Activated naive CD8-positive, alpha-beta T cell treated with anti-CD3 and anti-CD28 coated beads, Interleukin-2, amount 10 ng/mL, durations not matched to agents 7 days and 5 days (primary cell): ENCODE measurements around the gene GPSM1. TPM values are rescaled to one million over a fixed set of nuclear protein-coding genes. Genes with fewer than 3 reads are reported as not detected.

Source experiments
- ATAC-seq: fragments of 150-1000 bp; cut with Tn5 transposase; one replicate; pipeline ENCODE4 v1.10.0; 2021; ENCODE audit warnings: low read depth, moderate library complexity
- POLR2A ChIA-PET: fragments of 350-600 bp; sonication (Branson Sonifier 250); formaldehyde crosslinking; loops from one replicate; lab custom pipeline; 2021; ENCODE audit warnings: antibody characterized with exemption; lab: Charles Lee
- DNase-seq: peaks from one replicate; pipeline ENCODE4 v3.0.0; 2021
- H3K27ac Mint-ChIP-seq: one replicate; pipeline ENCODE4 v1.8.0; 2022; ENCODE audit warnings: mild to moderate bottlenecking, mixed read lengths
- H3K27me3 Mint-ChIP-seq: one replicate; pipeline ENCODE4 v1.8.0; 2022; ENCODE audit warnings: mild to moderate bottlenecking, moderate library complexity, mixed read lengths
- H3K36me3 Mint-ChIP-seq: one replicate; pipeline ENCODE4 v1.8.0; 2021; ENCODE audit warnings: mild to moderate bottlenecking, mixed read lengths
- H3K4me1 Mint-ChIP-seq: one replicate; pipeline ENCODE4 v1.8.0; 2021; ENCODE audit warnings: mixed read lengths
- H3K4me3 Mint-ChIP-seq: one replicate; pipeline ENCODE4 v1.8.0; 2022; ENCODE audit warnings: mild to moderate bottlenecking, moderate library complexity, mixed read lengths
- H3K9me3 Mint-ChIP-seq: one replicate; pipeline ENCODE4 v1.8.0; 2021; ENCODE audit warnings: mixed read lengths
- total RNA-seq, 2 experiments: library from RNA; stranded (reverse); gene quantifications; one replicate each; pipeline ENCODE4 v1.2.3, GENCODE V29; 2021

Gene GPSM1
- total RNA-seq, 2 experiments from 2014 or later, result 5.0 to 6.0 TPM

DNA sequence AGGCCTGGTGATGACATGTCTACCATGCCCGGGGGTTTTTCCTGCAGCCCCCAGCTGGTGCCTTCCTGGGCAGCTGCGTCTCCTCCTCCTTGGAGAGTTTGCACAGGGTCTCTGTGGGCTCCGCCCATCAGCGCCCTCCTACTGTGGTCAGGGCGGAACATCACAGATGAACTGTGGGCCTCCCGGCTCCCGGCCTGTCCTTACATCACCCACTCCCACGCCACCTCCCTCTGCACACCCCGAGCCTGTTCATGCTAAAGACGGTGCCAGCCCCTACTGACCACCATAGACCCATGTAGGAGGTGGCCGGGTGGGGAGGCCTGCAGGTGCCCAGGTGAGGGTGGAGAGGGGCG is 12.6 kb downstream of the GPSM1 start:
- H3K27ac Mint-ChIP-seq, result no peak overlapping the region
- DNase-seq, result no peak
- no peak overlapping the region for H3K4me3 Mint-ChIP-seq
- H3K4me1 Mint-ChIP-seq, result no peaks in the 10 kb centered on the region
- H3K9me3 Mint-ChIP-seq, result no peaks in the 10 kb centered on the region
- POLR2A ChIA-PET, result no interaction called here
- H3K27me3 Mint-ChIP-seq, result no peaks in the 10 kb centered on the region
- no peaks in the 10 kb centered on the region for H3K36me3 Mint-ChIP-seq
- no peak for ATAC-seq

DNA sequence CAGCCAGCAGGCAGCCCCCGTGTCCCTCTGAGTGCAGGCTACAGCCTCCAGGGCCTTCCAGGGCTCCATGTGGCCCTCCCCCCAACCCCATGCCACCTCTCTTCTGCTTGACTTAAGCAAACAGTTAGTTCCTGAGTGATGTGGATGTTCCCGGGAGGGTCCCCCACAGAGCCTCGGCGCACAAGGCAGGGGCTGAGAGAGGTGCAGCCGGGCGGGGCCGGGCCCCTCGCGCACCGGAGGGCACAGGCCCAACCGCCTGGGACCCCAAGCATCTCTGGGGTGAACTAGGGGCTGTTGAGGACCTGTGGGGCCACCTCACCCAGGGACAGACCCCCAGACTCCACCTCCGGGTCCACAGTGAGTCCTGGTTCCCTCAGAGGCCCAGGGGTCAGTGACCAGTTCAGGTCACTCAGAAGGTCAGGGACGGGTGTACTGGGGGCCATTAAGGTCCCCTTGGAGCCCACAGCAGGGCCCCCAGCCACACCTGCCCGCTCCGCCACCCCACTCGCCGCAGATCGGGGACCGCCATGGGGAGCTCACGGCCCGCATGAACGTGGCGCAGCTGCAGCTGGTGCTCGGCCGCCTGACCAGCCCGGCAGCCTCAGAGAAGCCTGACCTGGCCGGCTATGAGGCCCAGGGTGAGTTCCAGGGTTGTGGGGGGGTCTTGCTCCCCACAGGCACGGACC is 13.2 kb downstream of the GPSM1 start:
- H3K27ac Mint-ChIP-seq, result no peak overlapping the region
- no peaks in the 10 kb centered on the region for H3K27me3 Mint-ChIP-seq
- POLR2A ChIA-PET, result no interaction called here
- ATAC-seq (no peak), DNase-seq (no peak)
- no peaks in the 10 kb centered on the region for H3K36me3 Mint-ChIP-seq
- H3K4me1 Mint-ChIP-seq, result no peaks in the 10 kb centered on the region
- H3K4me3 Mint-ChIP-seq, result no peak overlapping the region
- no peaks in the 10 kb centered on the region for H3K9me3 Mint-ChIP-seq

DNA sequence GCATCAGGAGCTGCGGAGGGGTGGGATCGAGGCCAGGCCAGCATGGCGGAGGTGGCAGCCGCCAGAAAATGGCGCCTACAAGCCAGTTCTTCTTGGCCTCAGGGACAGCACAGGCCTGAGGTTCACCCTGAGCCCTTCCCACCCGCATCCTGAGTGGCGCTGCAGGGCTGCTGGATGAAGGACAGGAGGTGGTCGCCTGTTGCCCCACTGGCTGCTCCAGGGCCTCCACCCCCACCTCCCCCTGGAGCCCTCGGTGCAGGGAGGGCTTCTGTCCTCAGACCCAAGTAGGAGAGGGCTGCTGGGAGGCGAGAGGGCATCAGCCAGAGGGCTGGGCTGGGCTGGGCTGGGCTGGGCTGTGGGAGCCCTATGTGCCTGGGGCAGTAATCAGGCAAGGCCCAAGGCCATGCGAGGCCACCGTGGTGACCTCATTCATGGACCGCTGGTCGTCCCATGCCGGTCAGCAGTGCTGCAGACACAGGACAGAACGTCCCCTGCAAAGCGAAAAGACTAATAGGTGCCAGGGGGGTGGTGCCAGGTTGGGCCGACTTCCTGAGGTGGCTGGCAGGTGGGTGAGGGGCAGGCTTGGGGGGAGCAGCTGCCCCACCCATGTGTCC is 13.8 kb downstream of the GPSM1 start:
- Mint-ChIP-seq H3K4me1 (no peaks in the 10 kb centered on the region), H3K27ac (no peak overlapping the region), H3K36me3 (no peaks in the 10 kb centered on the region), H3K27me3 (no peaks in the 10 kb centered on the region), H3K4me3 (no peak overlapping the region), H3K9me3 (no peaks in the 10 kb centered on the region)
- DNase-seq, result no peak
- ATAC-seq, result no peak
- POLR2A ChIA-PET, result no interaction called here

DNA sequence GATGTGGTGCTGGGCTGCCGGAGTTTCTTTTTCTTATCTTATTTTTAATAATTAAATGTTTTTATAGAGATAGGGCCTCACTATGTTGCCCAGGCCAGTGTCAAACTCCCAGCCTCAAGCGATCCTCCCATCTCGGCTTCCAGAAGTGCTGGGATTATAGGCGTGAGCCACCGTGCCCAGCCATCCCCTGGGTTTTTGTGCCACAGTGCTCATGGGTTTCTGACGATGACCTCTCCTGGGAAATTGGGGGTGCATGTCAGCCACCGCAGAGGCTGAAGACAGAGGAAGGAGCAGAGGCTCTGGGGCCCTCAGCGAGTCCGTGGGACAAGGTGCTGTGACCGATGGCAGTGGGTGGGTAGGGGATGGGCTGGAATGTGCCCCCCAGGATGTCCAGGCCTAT is 14.4 kb downstream of the GPSM1 start:
- ATAC-seq, result no peak
- no peak overlapping the region for H3K4me3 Mint-ChIP-seq

GRCh38 chr9:136342181-136343120 is 15.1 kb downstream of the GPSM1 start:
- Mint-ChIP-seq H3K4me1 (no peaks in the 10 kb centered on the region), H3K36me3 (no peaks in the 10 kb centered on the region), H3K27me3 (no peaks in the 10 kb centered on the region), H3K4me3 (no peak overlapping the region), H3K9me3 (no peaks in the 10 kb centered on the region), H3K27ac (no peak overlapping the region)
- POLR2A ChIA-PET, result no interaction called here
- DNase-seq (peak; percentile 81), ATAC-seq (peak; percentile 43)

More for the DNA sequence above, 14.4 kb downstream of the GPSM1 start:
- no peaks in the 10 kb centered on the region for H3K36me3 Mint-ChIP-seq
- no peaks in the 10 kb centered on the region for H3K27me3 Mint-ChIP-seq
- POLR2A ChIA-PET, result no interaction called here
- H3K9me3 Mint-ChIP-seq, result no peaks in the 10 kb centered on the region
- H3K4me1 Mint-ChIP-seq, result no peaks in the 10 kb centered on the region
- no peak overlapping the region for H3K27ac Mint-ChIP-seq
- DNase-seq, result no peak

GRCh38 chr9:136343121-136343883 is 16.0 kb downstream of the GPSM1 start:
- Mint-ChIP-seq H3K27me3 (no peaks in the 10 kb centered on the region), H3K27ac (no peak overlapping the region), H3K36me3 (no peaks in the 10 kb centered on the region), H3K9me3 (no peaks in the 10 kb centered on the region), H3K4me1 (no peaks in the 10 kb centered on the region), H3K4me3 (no peak overlapping the region)
- no peak for ATAC-seq
- POLR2A ChIA-PET, result no interaction called here
- no peak for DNase-seq

DNA sequence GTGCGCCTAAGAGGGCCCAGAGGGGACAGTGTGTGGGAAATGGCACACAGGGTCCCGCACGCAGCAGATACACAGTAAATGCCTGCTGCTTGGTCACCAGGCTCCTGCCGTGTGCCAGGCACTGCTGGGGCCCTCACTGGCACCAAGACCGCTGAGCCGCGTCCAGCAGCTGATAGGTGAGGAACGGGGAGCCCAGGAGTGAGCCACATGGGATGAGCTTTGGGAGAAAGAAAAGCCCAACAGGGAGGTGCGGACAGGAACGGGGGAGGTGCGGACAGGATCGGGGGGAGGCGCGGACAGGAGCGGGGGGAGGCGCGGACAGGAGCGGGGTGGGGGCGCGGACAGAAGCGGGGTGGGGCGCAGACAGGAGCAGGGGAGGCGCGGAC is 16.5 kb downstream of the GPSM1 start:
- H3K27ac Mint-ChIP-seq, result no peak overlapping the region
- POLR2A ChIA-PET, result no interaction called here
- H3K4me3 Mint-ChIP-seq, result no peak overlapping the region
- H3K4me1 Mint-ChIP-seq, result no peaks in the 10 kb centered on the region
- no peaks in the 10 kb centered on the region for H3K36me3 Mint-ChIP-seq
- no peaks in the 10 kb centered on the region for H3K9me3 Mint-ChIP-seq
- no peak for DNase-seq
- ATAC-seq, result no peak
- no peaks in the 10 kb centered on the region for H3K27me3 Mint-ChIP-seq

GRCh38 chr9:136344544-136345280 is 17.4 kb downstream of the GPSM1 start:
- Mint-ChIP-seq H3K27me3 (no peaks in the 10 kb centered on the region), H3K4me3 (no peak overlapping the region), H3K4me1 (no peaks in the 10 kb centered on the region), H3K9me3 (no peaks in the 10 kb centered on the region), H3K27ac (no peak overlapping the region), H3K36me3 (no peaks in the 10 kb centered on the region)
- POLR2A ChIA-PET, result interaction anchor here (0.6 kb wide), 1 partner anchor 20 kb away, joined by 3 read pairs; no protein-coding TSS in a partner anchor
- ATAC-seq, result no peak
- no peak for DNase-seq

- no peak overlapping the region for H3K4me3 Mint-ChIP-seq
- H3K4me1 Mint-ChIP-seq, result no peaks in the 10 kb centered on the region
- no peaks in the 10 kb centered on the region for H3K36me3 Mint-ChIP-seq
- no peak overlapping the region for H3K27ac Mint-ChIP-seq
- POLR2A ChIA-PET, result interaction anchor here (0.6 kb wide), 1 partner anchor 20 kb away, joined by 3 read pairs; no protein-coding TSS in a partner anchor
- DNase-seq, result no peak
- no peak for ATAC-seq
- no peaks in the 10 kb centered on the region for H3K27me3 Mint-ChIP-seq
- H3K9me3 Mint-ChIP-seq, result no peaks in the 10 kb centered on the region
These were observed 18.2 kb downstream of the GPSM1 start for GRCh38 chr9:136345281-136346156.

DNA sequence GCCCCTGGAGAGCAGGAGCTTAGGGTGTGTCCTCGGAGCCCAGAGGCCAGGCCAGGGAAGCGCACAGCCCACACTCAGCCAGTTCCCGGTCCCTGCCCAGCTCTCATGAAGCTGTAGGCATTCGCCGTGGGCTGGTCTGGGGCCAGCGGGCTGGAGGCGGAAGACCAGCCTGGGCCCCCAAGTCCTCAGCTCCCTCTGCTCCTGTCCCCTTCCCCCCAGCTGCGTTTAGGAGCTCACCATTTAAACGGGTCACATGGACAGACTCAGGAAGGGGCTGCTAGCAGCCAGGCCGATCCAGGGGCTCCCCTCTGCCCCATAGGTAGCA is 18.8 kb downstream of the GPSM1 start:
- H3K4me3 Mint-ChIP-seq, result no peak overlapping the region
- no peaks in the 10 kb centered on the region for H3K9me3 Mint-ChIP-seq
- no peaks in the 10 kb centered on the region for H3K36me3 Mint-ChIP-seq
- H3K4me1 Mint-ChIP-seq, result no peaks in the 10 kb centered on the region
- DNase-seq (no peak), ATAC-seq (no peak)
- no peak overlapping the region for H3K27ac Mint-ChIP-seq
- POLR2A ChIA-PET, result no interaction called here
- no peaks in the 10 kb centered on the region for H3K27me3 Mint-ChIP-seq

- no peaks in the 10 kb centered on the region for H3K4me1 Mint-ChIP-seq
- no peaks in the 10 kb centered on the region for H3K27me3 Mint-ChIP-seq
- H3K27ac Mint-ChIP-seq, result no peak overlapping the region
- POLR2A ChIA-PET, result no interaction called here
- H3K4me3 Mint-ChIP-seq, result no peak overlapping the region
- no peaks in the 10 kb centered on the region for H3K36me3 Mint-ChIP-seq
- no peak for DNase-seq
- no peak for ATAC-seq
- H3K9me3 Mint-ChIP-seq, result no peaks in the 10 kb centered on the region
These were observed 19.7 kb downstream of the GPSM1 start for GRCh38 chr9:136346927-136347465.
